ENCODE measurements around the gene TENT4A. TPM values are rescaled to one million over a fixed set of nuclear protein-coding genes. Genes with fewer than 3 reads are reported as not detected.

The TENT4A gene
- total RNA-seq, 2 experiments from 2014 or later: 39.0 to 46.1 TPM

DNA sequence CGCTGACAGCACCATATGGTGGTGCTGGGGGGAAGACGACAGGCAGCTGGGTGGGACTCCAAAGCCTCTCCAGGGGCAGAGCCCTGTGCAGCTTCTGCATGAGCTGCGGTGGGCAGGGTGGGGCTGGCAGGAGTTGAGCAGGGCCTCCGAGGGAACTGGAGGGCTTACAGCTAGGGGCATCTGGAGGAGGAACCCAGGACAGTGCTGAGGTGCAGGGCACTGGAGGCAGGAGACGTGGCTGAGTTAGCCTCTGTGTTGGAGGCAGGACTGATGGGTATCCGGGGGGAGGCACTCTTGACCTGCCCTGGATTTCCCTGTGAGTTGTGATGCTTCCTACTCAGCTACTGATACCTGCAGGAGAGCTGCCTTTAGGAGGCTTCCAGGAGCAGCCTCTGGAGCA, 45.0 kb downstream of the TENT4A start:
- TF ChIP-seq EZH2phosphoT487 (IDR thresholded peaks at IDR 0.05; ENCODE audit: borderline replicate concordance, low read depth, low read length): no peak
- TF ChIP-seq, protein P1, sequence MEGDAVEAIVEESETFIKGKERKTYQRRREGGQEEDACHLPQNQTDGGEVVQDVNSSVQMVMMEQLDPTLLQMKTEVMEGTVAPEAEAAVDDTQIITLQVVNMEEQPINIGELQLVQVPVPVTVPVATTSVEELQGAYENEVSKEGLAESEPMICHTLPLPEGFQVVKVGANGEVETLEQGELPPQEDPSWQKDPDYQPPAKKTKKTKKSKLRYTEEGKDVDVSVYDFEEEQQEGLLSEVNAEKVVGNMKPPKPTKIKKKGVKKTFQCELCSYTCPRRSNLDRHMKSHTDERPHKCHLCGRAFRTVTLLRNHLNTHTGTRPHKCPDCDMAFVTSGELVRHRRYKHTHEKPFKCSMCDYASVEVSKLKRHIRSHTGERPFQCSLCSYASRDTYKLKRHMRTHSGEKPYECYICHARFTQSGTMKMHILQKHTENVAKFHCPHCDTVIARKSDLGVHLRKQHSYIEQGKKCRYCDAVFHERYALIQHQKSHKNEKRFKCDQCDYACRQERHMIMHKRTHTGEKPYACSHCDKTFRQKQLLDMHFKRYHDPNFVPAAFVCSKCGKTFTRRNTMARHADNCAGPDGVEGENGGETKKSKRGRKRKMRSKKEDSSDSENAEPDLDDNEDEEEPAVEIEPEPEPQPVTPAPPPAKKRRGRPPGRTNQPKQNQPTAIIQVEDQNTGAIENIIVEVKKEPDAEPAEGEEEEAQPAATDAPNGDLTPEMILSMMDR (conservative IDR thresholded peaks at IDR 0.05; ENCODE audit: low read length): no peak
- H2AFZ ChIP-seq (ENCODE audit: low read length): no peak overlapping the region
- H3K9me3 ChIP-seq (ENCODE audit: low read length): no peaks in the 10 kb centered on the region
- H3K4me3 ChIP-seq (ENCODE audit: low read depth, low read length, poor library complexity, severe bottlenecking): no peak overlapping the region
- ChIA-PET POLR2A (no interaction called here), CTCF (ENCODE audit: unreplicated experiment) (no interaction called here)
- DNase-seq (ENCODE audit: low spot score): no peak
- no peak overlapping the region for H3K27ac ChIP-seq (ENCODE audit: low read depth, low read length, poor library complexity, severe bottlenecking)
- peaks cover 47% of the 10 kb centered on the region for H3K36me3 ChIP-seq (ENCODE audit: insufficient read depth, low read length)
- BruUV-seq (replicated peaks): no TSS peak
- H3K9me2 ChIP-seq (ENCODE audit: insufficient read depth, low read length): no peaks in the 10 kb centered on the region
- no peak overlapping the region for H3K4me2 ChIP-seq (ENCODE audit: low read length)
- no peaks in the 10 kb centered on the region for H3K79me2 ChIP-seq (ENCODE audit: insufficient read depth, low read depth, low read length)
- H3K4me1 ChIP-seq (ENCODE audit: insufficient read depth, low read length, poor library complexity, severe bottlenecking): no peaks in the 10 kb centered on the region
- intact Hi-C loops (cut with micrococcal nuclease; ENCODE audit: unreplicated experiment): no loop called here
- no peaks in the 10 kb centered on the region for H4K20me1 ChIP-seq (ENCODE audit: insufficient read depth, low read length)

DNA sequence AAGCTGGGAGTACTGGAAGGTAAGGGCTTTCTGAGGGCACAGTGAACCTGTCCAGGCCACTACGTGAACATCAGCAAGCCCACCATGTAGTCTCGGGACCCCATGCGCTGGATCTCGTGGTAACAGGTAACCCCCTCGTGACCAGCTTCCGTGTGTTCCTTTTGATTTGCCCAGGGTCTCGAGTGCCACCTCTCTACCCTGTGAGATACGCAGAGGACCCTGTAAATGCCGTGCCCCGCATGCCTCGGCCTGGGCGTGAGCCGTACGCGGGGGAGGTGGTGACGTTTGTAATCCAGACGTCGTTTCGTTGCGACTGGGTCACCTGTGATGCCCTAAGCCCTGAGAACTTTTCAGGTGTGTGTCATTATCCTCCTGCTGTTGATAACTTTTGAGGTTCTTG, 45.5 kb downstream of the TENT4A start:
- DNase-seq (ENCODE audit: low spot score): no peak
- no TSS peak for BruUV-seq (replicated peaks)
- Histone ChIP-seq H2AFZ (ENCODE audit: low read length) (no peak overlapping the region), H3K79me2 (ENCODE audit: insufficient read depth, low read depth, low read length) (no peaks in the 10 kb centered on the region), H3K27ac (ENCODE audit: low read depth, low read length, poor library complexity, severe bottlenecking) (no peak overlapping the region), H3K4me2 (ENCODE audit: low read length) (no peak overlapping the region), H3K9me3 (ENCODE audit: low read length) (no peaks in the 10 kb centered on the region), H4K20me1 (ENCODE audit: insufficient read depth, low read length) (no peaks in the 10 kb centered on the region), H3K4me3 (ENCODE audit: low read depth, low read length, poor library complexity, severe bottlenecking) (no peak overlapping the region), H3K9me2 (ENCODE audit: insufficient read depth, low read length) (no peaks in the 10 kb centered on the region), H3K36me3 (ENCODE audit: insufficient read depth, low read length) (peaks cover 42% of the 10 kb centered on the region), H3K4me1 (ENCODE audit: insufficient read depth, low read length, poor library complexity, severe bottlenecking) (no peaks in the 10 kb centered on the region)
- POLR2A ChIA-PET: no interaction called here
- TF ChIP-seq EZH2phosphoT487 (IDR thresholded peaks at IDR 0.05; ENCODE audit: borderline replicate concordance, low read depth, low read length): no peak
- TF ChIP-seq, protein P1 (conservative IDR thresholded peaks at IDR 0.05; ENCODE audit: low read length): no peak
- CTCF ChIA-PET (ENCODE audit: unreplicated experiment): no interaction called here
- intact Hi-C loops (cut with micrococcal nuclease; ENCODE audit: unreplicated experiment): no loop called here

DNA sequence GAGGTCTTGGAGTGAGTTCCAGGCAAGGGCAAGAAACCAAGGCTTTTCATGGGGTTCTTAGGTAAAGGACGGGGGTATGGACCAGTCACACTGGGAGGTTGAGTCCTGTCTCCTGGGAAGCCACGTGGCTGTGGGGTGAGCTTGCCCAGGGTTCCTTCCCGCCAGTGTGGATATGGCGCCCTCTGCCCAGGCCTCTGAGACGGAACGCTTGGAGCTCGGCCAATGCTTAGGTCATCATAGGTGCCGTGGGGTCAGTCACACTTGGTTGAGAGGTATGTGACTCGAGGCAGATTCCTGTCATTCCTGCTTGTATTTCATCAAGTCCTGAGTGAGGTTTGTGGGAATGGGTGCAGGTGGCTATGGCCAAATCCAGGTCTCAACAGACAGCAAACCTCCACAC, 46.2 kb downstream of the TENT4A start:
- intact Hi-C loops (cut with micrococcal nuclease; ENCODE audit: unreplicated experiment): no loop called here
- BruUV-seq (replicated peaks): no TSS peak
- H3K4me2 ChIP-seq (ENCODE audit: low read length): no peak overlapping the region
- CTCF ChIA-PET (ENCODE audit: unreplicated experiment): no interaction called here
- no peak overlapping the region for H3K27ac ChIP-seq (ENCODE audit: low read depth, low read length, poor library complexity, severe bottlenecking)
- H3K4me3 ChIP-seq (ENCODE audit: low read depth, low read length, poor library complexity, severe bottlenecking): no peak overlapping the region
- no peaks in the 10 kb centered on the region for H4K20me1 ChIP-seq (ENCODE audit: insufficient read depth, low read length)
- DNase-seq (ENCODE audit: low spot score): no peak
- H2AFZ ChIP-seq (ENCODE audit: low read length): no peak overlapping the region
- no peaks in the 10 kb centered on the region for H3K79me2 ChIP-seq (ENCODE audit: insufficient read depth, low read depth, low read length)
- no peaks in the 10 kb centered on the region for H3K9me2 ChIP-seq (ENCODE audit: insufficient read depth, low read length)
- no peaks in the 10 kb centered on the region for H3K9me3 ChIP-seq (ENCODE audit: low read length)
- POLR2A ChIA-PET: no interaction called here
- H3K36me3 ChIP-seq (ENCODE audit: insufficient read depth, low read length): peaks cover 37% of the 10 kb centered on the region
- no peak for TF ChIP-seq EZH2phosphoT487 (IDR thresholded peaks at IDR 0.05; ENCODE audit: borderline replicate concordance, low read depth, low read length)
- TF ChIP-seq, protein P1 (conservative IDR thresholded peaks at IDR 0.05; ENCODE audit: low read length): no peak
- H3K4me1 ChIP-seq (ENCODE audit: insufficient read depth, low read length, poor library complexity, severe bottlenecking): no peaks in the 10 kb centered on the region
